HG02973 (cell line): ENCODE data around the gene CCDC88A.
"Not testable (repeated sequence)": the region's sequence is repeated elsewhere in the genome, so short reads cannot be mapped to it uniquely, and the experiment has no call there.

ENCODE experiments used
- ATAC-seq: cut with Tn5 transposase; IDR thresholded peaks from one replicate; pipeline ENCODE4 v1.9.1; 2021; ENCODE audit warnings: moderate library complexity; ENCODE audit not compliant: unreplicated experiment

CCDC88A gene

GRCh38 chr2:55327470-55328230, 92.0 kb downstream of the CCDC88A start:
- no peak for ATAC-seq

- ATAC-seq: no peak
These were observed 104.7 kb downstream of the CCDC88A start for GRCh38 chr2:55314985-55315384.

- peak; percentile 96 for ATAC-seq
These were observed 108.2 kb downstream of the CCDC88A start for GRCh38 chr2:55311444-55311870.

DNA sequence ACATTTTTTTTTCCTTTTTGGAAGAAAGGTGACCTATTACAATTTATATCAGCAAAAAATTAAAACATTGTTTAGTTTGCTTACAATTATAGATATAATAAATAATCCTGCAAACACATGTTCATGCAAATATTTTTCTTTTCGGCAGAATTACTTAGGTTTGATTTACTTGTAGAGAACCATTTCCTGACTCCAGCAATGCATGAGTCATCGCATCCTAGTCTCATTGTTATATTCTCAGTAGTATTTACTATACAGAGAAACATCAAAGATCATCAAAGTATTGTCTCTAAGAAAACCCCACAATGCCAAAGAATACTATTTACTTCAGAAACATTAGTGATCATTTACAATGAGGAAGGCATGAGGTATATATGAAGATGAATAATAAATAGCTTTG, 110.2 kb downstream of the CCDC88A start:
- ATAC-seq: no peak

DNA sequence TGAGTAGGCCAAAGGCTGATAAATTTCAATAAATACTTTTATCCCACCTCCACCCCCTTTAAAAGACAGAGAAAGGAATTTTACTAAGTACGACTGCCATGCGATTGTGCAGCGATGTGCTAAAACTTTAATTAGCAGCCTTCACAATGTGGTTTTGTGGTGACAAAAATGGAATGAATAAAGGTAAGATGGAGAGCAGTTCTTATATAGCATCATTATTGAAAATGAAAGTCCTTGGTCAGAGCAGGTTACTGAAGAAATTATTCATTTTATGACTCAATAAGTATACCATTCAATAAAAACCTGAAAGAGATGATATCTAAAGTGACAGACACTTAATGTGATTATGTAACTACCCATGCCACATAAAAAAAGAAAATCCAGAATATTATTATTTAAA, 117.4 kb downstream of the CCDC88A start:
- ATAC-seq: peak; percentile 82

DNA sequence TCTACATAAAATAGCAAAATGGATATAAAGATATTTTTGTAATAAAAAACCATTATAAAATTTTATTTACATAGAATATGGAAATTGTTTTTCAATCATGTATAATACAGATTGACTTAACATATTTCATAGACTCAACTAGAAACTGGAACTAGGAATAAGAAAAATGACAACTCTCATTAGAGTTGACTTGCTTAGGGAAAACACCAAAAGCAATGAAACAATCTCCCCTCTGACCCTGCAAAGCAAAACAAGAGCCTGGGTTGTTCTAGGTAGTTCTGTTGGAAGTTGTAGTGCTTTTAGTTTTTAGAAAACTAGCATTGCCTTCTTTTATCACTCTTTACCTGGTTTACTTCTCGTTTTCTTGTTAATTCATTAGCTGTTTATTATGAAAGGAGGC, 118.4 kb downstream of the CCDC88A start:
- ATAC-seq: peak; percentile 34

DNA sequence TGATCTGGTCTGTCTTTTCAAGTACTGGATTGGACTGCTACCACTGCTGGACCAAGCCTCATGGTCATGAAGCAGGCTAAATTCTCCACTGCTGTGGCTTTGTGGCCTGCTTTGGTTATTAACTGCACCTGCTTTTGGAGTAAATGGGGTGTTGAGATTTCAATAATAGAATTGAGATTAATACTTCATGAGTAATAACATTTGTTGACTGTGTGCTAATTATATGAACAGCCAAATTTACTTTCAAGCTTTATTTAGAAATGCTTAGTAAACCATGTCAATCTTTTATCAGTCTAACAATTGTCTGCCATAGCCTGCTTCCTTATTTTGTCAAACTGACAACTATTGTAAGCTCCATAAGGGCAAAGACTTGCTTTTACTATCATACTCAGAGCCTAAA, 123.3 kb downstream of the CCDC88A start:
- no peak for ATAC-seq

GRCh38 chr2:55283083-55283482, 136.6 kb downstream of the CCDC88A start:
- ATAC-seq: no peak

GRCh38 chr2:55282110-55282917, 137.3 kb downstream of the CCDC88A start:
- ATAC-seq: peak; percentile 96

DNA sequence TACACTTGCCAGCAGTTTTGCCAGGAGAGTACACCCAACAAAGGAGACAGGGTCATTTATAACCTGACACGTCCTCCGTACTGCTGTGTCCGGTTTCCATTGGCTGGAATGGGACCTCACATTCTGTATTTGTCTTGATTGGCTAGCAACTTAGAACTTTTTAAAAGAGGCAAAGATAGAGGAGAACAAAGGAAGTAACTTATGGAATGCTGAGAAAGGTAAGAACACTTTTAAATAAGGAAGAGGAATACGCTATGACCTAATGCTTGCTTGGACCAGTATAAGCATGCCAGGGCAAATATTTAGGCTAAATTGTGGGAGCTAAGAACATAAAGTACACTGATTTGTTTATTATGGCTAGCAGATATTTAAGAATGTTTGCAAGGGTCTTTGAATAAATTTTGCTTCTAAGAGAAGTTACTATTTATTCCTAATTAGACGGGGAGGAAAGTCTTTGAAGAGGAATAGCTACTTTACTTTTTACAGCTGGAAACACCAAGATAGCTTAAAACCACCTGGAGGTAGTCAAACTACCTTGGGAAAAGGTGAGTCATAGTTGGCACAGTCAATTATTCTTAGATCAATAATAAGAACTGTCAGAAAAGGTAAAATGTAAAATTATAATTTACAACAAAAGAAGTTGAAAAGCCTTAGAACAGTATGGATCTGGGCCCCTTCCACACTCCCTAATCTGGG, 138.7 kb downstream of the CCDC88A start:
- ATAC-seq: not testable (repeated sequence)

DNA sequence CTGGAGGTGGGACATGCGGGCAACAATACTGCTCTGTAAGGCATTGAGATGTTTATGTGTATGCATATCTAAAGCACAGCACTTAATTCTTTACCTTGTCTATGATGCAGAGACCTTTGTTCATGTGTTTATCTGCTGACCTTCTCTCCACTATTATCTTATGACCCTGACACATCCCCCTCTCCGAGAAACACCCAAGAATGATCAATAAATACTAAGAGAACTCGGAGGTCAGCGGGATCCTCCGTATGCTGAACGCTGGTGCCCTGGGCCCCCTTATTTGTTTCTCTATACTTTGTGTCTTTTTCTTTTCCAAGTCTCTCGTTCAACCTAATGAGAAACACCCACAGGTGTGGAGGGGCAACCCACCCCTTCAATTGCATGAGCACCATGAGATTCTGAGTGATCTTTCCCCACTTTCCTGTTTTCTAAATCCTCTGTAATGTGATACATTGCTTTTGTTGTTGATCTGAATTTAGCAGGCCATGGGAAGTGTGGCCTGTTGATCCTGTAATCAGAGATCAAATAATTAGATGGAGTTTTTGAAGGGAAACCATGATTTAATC, 139.7 kb downstream of the CCDC88A start:
- not testable (repeated sequence) for ATAC-seq

- ATAC-seq: not testable (repeated sequence)
These were observed 140.3 kb downstream of the CCDC88A start for GRCh38 chr2:55279214-55279835.

DNA sequence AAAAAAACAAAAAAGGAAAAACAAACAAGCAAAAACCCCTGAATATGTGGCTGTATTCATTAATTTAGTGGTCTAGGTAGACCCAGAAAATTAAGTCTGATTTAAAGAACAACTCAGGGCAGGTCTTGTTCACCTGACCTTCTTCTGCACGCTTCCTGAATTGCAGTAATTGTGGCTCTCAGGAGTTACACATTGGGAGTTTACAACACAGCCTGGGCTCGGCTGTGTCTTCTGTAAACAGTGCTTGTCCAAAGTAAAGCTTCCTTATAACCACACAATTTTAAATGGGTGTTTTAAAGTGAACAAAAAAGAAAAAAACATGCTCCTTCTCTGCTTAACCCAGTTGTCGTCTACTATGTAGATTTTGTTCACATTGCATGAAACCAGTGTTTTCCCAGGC, 142.3 kb downstream of the CCDC88A start:
- ATAC-seq: no peak

DNA sequence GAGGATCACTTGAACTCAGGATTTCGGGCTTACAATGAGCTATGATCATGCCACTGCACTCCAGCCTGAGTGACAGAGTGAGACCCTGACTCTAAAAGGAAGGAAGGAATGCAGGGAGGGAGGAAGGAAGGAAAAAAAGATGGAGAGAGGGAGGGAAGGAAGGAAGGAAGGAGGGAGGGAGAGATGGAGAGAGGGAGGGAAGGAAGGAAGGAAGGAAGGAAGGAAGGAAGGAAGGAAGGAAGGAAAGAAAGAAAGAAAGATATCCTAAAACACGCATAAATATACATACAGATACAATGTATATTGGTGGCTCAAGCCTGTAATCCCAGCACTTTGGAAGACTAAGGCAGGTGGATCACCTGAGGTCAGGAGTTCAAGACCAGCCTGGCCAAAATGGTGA, 145.3 kb downstream of the CCDC88A start:
- not testable (repeated sequence) for ATAC-seq

DNA sequence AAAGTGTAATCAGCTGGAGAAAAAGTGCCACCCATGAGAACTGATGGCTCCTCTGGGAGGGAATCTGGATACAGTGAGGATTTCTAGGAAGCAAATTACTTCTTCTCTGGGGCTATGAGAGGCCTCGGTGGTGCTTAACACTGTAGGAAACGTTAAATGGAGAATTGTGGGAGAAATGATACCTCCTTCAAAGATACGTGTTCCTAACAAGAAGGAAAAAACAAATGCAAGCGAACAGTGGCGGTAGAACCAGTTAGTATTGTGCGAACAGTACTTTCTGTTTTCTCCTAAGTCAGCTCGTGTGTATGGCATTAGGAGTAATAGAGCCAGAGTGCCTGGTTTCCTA, 150.0 kb downstream of the CCDC88A start:
- ATAC-seq: no peak

DNA sequence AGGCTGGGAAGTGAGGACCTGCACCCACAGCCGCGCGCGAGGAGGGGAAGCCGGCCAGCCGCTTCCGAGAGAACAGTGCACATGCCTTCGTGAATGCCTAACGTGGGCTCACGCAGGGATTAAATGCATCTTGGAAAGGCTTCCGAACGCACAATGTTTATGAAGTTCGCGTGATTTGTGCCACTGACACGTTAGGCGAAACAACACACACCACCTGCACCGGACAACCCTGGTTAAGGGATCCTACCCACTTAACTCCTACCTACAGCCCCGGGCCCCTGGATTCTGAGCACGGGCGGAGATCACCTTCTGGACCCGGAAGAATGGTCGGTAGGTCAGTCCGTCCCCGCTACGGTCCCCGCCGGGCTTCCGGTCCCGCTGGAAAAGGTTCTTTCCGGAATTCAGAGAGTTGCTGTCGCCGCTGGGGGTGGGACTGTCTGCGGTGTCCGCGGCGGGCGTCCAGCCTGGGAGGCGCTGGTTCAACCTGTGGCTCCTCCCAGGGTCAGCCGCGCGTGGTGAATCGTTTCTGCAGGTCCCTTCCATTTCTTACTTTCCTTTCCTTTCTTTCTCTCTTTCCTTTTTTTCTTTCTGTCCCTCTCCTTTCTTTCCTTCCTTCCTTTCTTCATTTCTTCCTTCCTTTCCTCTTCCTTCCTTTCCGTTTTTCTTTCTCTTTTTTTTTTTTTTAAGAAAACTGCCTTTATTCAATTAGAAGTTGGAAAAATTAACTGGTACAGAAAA, 150.6 kb downstream of the CCDC88A start, which contains the start of gene MTIF2:
Gene MTIF2, minus strand, starts transcription at position 325 of the 738 bp plus-strand sequence. CDS start 5,373 bp downstream, outside the sequence.
- peak; percentile 92 for ATAC-seq

- ATAC-seq: no peak
These were observed 151.3 kb downstream of the CCDC88A start for GRCh38 chr2:55268288-55268906.

DNA sequence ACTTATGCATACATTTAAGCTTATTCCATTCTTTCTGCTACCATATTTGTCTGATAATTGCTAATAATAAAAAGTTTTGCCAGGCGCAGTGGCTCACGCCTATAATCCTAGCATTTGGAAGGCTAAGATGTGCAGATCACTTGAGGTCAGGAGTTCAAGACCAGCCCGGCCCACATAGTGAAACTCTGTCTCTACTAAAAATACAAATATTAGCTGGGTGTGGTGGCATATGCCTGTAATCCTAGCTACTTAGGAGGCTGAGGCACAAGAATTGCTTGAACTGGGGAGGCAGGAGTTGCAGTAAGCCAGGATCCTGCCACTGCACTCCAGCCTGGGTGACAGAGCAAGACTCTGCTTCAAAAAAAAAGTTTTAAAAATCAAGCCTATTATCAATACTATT, 160.1 kb downstream of the CCDC88A start:
- not testable (repeated sequence) for ATAC-seq

DNA sequence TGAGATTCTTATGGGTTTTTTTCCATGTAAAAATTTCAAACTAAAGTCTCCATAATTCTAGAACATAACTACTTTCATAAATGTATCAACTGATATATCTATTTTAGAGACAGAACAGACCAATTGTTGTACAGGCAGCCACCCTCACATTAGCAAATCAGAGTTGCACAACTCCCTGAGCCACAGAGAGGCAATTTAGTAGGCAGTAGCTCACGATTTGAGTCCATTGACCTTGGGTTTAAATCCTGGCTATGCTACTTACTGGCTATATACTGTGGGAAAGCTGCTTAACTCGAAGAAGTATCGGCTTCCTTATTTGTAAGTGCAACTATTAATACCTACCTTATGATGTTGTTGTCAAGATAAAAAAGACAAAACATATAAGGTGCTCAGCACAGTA, 166.8 kb downstream of the CCDC88A start:
- no peak for ATAC-seq

DNA sequence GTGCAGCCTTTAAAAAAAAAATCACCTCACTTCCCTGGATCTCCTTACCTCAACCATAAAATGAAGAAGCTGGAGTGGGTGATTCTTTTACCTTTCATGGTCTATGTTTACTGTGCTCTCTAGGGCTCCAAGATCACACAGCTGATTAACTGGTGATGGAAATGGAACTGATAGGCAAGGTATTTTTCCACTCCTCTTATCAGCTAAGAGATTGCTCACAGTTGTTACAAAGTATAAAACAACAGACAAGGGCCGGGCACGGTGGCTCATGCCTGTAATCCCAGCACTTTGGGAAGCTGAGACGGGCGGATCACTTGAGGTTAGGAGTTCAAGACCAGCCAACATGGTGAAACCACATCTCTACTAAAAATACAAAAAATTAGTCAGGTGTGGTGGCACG, 172.6 kb downstream of the CCDC88A start:
- no peak for ATAC-seq
